NCI-H510A treated with DMSO at 0.1 percent for 48 hours (cell line): ENCODE data around the gene ADARB2.

Experiments used
- DNase-seq: peaks from one replicate; lab custom pipeline; 2025; lab: John Stamatoyannopoulos, UW

Gene ADARB2

DNA sequence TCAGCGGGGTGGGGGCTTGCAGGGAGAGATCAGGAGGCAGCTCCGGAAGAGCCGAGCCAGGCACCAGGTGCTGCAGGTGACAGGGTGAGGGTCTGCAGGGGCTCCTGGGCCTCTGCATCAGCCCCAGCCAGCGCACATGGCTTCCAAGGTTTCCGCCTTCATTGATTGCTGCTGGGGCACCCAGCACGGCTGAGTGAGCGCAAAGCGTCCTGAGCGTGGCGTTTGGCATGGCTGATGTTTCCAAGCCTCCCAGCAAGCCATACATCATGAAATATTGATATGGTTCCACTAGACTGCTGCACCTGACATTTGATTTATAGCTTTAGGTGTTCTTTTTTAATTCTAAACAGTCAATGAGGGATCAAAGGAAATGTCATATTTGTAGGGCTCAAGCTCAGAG, 422.1 kb downstream of the ADARB2 start:
- no peak for DNase-seq

DNA sequence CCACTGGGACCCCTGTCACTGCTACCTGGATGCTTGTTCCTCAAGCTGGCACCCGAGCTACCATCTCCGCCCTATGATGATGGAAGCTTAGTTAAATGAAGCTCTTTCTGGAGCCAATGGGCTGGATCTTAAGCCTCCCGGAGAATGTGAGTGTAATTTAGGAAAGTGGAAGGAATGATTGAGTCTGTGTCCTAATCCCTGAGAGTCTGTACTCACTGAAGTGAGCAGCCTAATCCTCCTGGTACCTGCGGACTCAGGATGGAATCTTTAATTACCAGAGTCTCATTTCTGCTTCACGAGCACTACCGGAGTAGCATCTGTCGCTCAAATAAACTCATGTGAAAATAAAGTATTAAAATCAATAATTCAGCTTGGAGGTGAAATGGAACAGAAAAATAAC, 425.6 kb downstream of the ADARB2 start:
- DNase-seq: no peak

DNA sequence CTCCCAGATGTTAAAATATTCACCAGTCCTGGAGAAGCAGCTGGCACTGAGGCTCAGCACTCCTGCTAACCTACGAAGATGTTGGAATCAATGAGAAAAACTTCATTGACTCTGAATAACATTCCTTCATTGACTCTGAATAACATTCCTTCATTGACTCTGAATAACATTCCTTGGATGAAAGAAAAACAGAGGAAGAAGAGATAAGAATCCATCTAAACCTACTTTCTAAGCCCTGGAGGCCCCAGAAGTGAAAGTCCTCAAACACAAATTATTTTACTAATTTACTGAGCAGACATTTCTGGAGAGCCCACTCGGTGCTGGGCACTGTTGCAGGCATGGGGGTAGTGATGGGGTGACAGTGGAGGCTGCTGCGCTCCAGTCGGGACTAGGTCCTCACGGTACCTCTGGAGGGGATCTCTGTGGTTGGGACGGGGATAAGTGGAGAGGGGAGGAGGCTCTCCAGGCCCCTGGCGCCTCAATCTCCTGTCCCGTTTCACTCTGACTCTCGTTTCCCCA, 427.0 kb downstream of the ADARB2 start:
- no peak for DNase-seq

DNA sequence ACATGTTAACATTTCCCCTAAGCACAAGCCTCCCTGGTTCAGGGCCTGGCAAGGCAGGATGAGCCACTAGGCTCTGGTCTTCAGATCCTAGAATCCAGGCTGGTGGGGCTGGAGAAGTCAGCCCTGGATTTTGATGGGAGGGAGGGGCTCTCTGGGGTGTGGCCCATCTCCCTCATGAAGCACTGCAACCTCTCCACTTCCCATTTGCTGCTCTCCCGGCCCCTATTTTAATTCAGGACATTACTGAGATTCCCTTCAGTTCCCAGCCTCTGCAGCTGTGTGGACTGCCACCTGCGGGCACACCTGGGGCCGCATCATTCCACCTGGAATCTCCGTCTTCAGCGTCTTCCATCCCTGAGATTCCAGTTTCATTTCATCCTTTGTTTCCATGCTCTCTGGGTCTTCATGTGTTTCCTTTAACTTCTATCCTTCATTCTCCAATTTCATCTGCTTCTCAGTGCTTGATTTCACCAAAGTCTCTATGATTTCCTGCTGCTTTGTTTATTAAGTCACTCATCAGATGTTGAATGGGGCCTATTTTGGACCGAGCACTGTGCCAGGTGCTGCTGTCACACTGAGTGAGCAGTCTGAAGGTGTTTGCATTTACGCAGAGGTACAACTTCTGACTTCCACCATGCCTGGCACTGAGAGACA, 427.6 kb downstream of the ADARB2 start:
- no peak for DNase-seq

DNA sequence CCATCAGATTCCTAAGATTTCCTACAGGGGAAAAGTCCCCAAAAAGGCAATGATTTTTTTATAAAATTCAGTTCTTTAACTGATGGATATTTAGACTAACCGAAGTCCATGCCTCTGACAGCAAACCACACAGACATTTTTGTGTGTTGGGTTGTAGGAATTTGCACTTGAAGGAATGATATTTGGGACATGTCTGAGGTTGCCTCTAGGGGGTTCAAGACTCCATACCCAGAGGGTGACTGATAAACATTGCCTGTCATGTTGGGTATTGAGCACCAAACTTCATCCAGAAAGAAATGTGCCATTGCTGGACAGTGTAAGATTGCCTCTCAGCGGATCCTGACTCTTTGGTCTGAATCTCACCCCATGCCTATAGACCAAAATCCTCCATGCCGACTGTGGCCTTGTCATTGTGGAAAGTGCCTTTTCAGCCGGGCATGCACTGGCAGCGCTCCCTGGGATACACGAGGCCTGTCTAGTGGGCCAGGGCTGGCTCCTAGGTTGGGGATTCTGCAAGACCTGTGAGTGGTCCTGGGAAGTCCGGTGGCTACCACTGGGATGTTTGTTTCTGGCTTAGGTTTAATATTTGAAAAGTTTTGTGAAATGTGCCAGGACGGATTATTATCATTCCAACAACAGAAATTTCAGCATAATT, 428.2 kb downstream of the ADARB2 start:
- DNase-seq: no peak

DNA sequence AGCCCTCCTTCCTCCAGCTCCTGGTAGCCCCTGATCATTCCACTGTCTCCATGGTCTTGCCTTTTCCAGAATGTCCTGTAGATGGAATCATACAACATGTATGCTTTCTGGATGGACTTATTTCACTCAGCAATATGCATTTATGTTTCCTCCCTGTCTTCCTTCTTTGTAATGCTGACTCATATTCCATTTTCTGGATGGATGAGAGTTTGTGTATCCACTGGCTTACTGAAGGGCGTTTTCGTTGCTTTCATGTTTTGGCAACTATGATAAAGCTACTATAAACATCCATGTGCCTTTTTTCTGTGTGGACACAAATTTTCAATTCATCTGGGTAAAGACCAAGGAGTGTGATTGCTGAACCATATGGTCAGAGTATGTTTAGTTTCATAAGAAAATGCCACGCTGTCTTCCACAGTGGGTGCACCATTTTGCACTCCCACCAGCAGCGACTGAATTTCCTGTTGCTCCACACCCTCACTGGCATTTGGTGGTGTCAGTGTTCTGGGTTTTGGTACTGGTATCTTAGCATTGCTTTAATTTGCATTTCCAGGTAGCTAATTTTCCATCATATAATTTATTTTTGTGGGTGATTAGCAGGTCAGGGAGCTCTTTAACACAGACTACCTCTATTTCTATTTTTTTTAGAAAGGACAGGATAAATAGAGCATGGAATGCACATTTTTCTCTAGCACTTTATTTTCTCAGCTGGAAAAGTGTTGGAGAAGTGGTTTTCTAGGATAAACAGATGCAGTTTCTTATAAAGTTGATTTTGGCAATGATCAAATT, 429.0 kb downstream of the ADARB2 start:
- DNase-seq: no peak

DNA sequence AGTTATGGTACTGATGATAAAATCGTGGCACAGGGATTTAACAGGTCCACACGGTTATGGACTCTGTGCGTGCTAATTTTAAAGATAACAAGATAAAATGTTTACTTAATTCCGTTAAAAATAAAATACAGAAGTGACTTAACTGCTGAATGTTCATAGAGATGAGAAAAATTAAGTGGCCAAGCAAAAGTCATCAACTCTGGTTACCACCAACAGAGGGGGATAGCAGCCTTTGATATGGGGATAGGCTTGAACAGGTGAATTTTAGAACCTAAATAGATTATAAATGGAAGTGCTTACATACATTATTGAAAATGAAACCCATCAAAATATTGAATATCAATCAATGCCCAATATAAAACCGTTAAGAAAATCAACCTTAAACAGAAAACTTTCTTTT, 436.2 kb downstream of the ADARB2 start:
- DNase-seq: no peak

DNA sequence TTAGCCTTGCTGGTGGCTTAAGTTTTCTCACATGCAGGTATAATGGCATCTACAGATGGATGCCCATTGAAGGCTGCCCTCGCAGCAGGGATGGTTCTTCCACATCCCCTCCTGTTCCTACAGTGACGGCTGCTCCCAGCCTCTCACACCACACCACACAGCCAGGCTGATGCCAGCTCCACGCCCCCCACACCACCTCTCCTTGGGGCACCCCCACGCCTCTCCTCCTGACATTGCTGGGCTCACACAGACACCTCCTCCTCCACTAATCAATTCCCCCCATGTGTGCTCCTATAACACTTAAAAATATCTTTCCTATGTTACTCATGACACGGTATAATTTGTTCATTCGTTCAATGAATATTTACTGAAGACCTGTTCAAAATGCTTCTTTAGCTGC, 437.1 kb downstream of the ADARB2 start:
- DNase-seq: no peak

DNA sequence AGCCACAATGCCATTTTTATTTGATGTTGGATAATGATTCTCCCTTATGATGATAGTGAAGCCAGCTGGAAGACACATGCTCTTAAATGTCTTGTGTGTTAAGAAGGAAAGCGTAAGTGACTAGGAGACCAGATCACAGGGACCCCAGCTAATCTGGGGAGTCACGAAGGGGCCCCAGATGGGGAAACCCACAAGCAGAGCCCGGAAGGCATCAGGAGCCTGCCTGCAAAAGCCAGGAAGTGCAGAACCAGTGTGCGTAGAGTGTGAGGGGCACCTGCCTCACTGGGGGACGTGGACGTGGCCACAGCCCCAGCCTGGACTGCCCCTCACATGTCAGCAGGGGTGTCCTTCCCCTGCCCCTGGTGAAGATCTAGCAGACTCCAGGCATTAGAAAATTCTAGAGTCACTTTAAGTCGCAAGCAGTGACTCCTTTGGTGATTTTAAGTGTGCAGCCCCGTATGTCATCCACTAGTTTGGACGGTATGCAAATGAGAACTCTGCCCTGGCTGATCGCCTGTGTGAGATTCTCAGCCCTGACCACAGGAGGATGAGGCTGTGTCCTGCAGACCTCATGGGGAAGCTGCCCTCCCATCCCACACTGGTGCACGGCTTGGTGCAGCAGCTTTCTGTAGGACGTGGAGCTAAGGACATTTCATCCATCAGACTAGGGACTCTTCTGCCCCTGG, 438.1 kb downstream of the ADARB2 start:
- DNase-seq: no peak

DNA sequence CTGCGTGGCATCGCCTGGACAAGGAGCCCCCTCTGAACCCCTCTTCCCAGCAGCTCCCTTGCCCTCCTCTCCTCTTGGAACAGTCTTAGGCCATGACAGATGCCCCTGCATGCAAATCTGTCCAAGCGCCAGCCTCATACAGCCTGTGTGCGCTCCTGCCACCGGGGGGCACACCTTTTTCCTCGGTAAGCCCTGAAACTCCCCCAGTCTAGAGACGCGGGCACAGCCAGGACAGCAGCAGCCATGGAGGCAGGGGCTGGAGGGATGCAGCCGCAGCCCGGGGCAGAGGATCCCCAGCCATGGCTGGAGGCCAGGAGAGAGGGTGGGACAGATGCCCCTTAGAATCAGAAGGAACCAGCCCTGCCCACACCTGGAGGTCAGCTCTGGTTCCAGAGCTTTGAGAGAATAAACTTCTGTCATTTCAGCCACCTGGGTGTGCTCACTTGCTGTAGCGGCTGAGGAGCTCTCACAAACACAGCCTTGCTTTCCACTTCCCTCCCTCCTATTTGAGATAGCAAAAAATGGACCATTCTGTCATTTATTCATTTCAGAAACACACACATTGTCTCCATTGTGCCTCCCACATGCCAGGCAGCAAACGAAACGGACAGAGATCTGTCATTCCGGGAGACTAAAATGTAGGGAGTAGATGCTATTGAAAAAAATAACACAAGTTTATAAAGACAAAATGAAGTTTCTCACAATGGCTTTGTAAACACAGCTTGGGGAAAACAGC, 439.6 kb downstream of the ADARB2 start:
- DNase-seq: no peak

DNA sequence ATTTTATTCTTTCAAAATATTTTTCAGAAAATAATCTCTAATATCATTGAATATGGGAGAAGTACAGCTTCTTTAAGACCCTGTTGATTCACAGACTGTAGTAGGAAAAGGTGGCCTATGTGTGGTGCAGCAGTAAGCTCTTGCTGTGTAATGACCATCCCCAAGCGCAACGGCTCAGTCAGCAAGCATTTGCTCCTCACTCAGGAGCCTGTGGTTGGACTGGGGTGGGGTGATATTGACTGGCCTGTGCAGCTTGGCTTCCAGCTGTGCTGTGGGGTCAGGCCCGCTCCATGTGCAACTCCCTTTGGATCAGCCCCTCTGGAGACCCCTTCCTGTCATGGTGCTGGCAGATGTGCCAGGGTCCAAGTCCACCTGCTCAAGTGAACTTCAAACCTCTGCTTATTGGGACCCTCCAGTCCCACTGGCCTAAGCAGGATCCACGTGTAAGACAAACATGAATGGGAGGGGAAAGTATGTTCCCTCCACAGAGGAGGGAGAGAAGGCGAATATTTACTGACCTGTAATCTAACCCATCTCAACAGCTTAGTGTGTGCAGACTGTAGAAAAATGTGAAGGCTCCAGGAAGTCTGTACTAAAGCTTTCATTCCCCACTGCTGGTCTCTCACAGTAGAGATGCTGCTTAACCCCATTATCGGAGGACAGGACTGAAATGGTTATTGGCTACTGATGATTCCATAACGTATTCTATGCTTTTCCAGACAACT, 441.4 kb downstream of the ADARB2 start:
- DNase-seq: no peak

DNA sequence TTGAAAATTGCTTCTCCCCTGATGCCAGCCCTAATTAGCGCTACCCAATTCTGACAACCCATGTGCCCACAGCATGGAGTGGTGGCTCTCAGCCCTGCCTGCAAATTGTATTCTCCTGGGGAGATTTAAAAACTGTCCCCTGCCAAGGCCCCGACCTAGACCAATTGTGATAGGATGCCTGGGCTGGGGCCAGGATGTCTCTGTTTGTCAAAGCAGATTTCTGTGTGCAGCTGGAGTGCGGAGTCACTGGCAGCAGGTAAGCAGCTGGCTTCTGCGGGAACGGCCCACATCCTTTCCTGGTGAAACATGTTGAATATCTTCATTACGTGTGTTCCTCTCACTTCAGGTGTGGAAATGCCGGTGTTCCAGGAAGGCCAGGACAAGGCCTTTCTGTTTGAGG, 442.6 kb downstream of the ADARB2 start:
- DNase-seq: no peak

DNA sequence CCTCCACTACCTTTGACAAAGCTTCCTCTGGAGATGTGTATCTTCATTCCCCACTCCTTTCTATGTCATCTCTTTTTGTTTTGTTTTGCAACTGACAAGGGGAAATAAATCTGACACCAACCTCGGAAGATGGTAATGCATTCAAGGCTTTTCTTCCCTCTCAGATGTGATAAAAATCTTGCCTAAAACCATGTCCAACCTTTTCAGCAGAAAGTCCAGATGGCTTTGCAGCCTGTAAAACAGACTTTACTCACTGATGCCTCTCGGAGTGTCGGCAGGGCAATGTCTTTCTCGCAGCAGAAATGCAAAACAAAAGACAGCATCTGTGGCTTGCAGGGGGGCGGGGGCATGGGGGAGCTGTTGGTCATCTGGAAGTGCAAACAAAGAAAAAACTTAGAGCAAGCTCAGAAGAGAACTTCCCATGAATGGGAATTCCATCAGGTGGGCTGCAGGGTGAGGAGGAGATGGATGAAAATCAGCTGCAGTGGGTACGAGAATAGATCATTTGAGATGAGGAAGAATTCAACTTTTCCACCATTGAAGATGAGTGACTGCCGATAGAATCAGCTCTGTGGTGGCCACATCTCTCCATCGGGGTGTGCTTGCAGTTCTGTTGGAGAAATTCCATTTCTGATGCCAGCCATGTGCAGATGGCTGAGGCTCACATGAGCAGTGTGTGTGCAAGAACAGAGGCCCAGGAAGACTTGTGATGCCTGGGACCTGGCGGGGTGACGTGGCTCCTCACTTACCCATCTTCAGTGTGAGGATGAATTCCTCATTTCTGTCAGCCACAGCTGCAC, 443.5 kb downstream of the ADARB2 start:
- DNase-seq: no peak

DNA sequence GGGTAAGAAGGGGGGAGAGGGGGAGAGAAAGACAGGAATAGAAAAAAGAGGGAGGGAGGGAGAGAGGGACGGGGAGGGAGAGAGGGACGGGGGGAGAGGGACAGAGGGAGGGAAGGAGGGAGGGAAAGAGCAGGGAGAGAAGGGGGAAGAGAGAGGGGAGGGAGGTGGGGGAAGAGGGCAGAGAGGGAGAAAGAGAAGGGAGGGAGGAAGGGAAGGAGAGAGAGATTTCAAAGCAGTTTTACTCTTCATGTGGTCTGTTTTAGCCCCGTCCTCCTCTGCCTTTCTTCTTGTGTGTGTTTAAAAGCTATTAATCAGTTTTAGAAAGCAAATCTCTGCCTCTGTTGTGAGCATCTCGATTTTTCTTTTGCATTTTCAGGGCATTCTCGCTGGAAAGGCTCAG, 444.2 kb downstream of the ADARB2 start:
- DNase-seq: no peak

DNA sequence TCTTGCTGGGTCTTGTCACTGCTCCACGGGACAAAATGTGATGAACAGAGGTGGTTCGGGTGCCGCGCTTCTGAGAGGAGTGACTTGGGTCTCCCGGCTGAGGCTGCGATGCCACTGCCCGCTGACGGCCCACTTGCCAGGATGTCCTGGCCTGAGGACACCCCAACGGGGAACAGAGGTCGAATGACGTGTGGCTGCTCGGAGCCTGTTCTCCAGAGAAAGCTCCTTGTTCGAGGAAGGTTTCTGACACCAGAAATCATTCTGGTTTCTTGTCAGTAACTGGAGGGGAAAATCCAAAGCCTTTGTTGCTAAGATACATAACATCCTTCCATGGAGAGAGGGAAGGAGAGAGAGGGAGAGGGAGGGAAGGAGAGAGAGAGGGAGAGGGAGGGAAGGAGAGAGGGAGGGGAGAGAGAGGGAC, 444.7 kb downstream of the ADARB2 start:
- no peak for DNase-seq

DNA sequence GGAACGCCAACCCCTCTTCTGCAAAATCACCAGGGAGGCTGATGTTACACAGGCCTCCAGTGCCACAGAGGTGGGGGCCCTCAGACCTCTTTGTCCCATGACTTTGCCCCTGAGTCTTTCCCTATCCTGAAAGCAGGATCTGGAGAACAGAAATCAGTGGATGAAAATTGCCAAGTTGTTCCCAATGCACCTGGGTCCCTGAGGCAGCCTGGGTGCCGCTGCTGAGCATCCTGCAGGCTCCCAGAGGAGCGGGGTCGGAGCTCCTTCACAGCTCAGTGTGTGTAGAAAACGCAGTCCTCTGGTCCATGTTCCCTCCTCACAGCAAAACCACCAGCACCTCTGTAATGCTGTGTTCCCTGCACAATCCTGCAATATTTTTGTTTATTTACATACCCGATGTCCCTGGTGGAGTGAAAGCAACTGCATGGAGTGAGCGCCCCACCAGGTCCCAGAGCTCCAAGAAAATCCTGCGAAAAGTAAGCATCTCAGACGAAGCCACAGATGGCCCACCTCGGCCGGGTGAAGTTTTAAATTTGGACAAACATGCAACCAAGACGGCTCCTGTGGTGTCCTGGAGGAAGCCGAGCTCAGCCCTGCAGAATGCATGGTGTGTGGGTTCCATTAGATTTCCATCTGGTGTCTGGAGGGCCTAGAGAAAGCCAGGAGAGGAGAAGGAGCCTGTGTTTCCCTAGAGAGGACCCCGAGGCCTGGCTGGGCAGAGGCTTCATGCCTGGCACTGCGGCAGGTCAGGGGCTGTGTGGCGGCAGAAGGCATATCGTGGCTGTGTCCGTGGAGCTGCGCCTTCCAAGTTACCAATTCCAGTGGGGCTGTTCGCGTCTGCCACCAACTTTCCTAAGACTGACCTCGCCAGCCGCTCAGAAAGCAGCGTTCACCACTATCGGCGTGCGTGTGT, 445.9 kb downstream of the ADARB2 start:
- DNase-seq: no peak

DNA sequence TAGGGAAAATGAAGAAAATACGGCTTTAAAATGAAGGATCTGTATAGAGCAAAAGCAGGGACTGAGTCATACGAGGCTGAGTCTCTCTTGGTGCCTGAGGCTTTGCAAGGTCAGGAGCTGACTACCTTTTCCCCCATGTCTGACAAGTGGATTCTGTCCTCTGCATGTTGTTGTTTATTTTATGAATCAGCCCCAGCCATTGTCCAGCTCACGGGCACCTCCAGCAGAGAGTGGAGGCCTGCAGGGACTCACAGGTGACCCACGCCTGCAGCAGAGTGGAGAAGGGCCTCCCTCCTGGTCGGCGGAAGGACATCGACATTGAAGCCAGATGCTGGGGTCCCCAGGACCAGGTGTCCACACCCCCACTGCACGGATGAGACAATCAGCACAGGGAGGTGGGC, 447.3 kb downstream of the ADARB2 start:
- no peak for DNase-seq

DNA sequence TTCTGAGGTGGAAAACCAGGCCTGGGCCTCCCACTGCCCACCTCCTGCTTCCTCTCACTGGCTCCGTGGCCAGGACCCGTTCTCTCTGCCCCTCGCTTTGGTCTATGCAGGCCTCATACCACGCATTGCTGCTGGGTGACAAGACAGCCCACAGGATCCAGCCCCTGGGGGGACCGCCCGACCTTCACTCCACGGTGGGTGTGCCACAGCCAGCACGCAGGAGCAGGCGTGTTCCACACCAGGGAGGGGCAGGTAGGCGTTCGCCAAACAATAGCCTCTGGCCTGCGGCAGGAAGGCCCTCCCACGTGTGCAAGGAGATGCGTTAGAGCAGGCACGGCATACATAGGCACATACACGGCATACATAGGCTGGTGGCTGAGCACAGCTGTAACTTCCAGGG, 447.7 kb downstream of the ADARB2 start:
- DNase-seq: no peak

DNA sequence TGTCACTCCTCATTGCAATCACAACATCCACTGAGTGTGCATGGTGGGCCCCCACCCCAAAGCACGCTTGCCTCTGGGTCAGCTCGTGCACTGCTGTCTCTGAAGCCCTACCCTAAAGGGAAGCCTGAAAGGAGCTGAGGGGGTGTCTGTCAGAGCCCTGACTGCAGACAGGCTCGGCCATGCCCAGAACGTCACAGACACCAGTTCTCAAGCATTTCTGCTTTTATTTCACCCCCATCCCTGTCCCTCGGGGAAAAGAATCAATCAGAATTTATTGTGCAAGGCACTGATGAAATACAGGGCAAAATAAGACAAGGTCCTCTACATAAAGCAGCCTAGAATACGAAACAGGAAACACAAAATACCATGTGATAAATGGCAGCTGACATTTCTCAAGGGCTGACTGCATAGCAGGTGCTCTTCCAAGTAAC, 449.3 kb downstream of the ADARB2 start:
- DNase-seq: no peak
